Ishikawa (cell line): ENCODE measurements around the gene MEF2C.

Source experiments
- CEBPB ChIP-seq: IDR thresholded peaks from 2 replicates; pipeline ENCODE4 v1.6.1; 2012
- CREB1 ChIP-seq: IDR thresholded peaks from 2 replicates; pipeline ENCODE4 v1.6.1; 2012; ENCODE audit warnings: low read depth
- EP300 ChIP-seq: IDR thresholded peaks from 2 replicates; pipeline ENCODE4 v1.6.1; 2012; ENCODE audit warnings: borderline replicate concordance
- FOXM1 ChIP-seq: IDR thresholded peaks from 2 replicates; pipeline ENCODE4 v1.6.1; 2012; ENCODE audit warnings: low read depth, borderline replicate concordance
- NFIC ChIP-seq: IDR thresholded peaks from 2 replicates; pipeline ENCODE4 v1.6.1; 2012
- TCF12 ChIP-seq: IDR thresholded peaks from 2 replicates; pipeline ENCODE4 v1.6.1; 2012; ENCODE audit warnings: low read depth
- YY1 ChIP-seq: IDR thresholded peaks from 2 replicates; pipeline ENCODE4 v1.6.1; 2012; ENCODE audit warnings: low read depth
- TF ChIP-seq, protein P1 (sequence below): IDR thresholded peaks from 2 replicates; pipeline ENCODE4 v1.6.1; 2012

DNA sequence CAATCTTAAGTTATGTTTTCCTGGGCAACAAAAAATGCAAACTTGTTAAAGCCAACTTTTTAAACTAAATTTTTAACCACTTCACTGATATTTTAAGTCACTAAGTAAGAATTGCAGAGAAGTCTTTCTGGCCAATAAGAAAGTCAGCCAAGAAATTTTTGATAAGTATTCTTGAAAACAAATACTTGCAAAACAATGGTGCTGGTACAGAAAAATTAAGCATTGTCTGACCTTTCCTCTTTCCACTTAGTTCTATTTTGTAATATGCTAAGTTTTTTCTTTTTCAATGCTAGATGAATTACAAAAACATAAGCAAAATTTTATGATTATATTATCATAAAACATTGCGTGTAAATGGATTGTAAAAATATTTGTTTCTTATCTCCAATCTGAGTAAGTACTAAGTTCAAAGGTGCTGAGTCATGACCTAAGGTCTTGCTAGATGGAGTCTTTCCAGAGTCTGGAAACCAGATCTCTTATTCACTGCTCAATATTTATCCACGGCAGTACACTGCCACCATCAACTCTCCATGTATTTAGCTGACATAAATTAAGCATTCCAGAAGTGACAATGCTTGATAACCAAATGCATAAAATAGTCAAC, 139.7 kb downstream of the MEF2C start:
- TF ChIP-seq EP300 (no peak), CREB1 (no peak), TCF12 (no peak), FOXM1 (no peak), CEBPB (no peak), YY1 (no peak), NFIC (no peak)
- TF ChIP-seq, protein P1, sequence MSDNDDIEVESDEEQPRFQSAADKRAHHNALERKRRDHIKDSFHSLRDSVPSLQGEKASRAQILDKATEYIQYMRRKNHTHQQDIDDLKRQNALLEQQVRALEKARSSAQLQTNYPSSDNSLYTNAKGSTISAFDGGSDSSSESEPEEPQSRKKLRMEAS: no peak
